Panc1 (cell line): Measurements from ENCODE around the gene CAPZA2. TPM values are rescaled to one million over a fixed set of nuclear protein-coding genes. Genes with fewer than 3 reads are reported as not detected.

Experiments
- ATAC-seq: fragments of 200-7000 bp; cut with Tn5 transposase; 2 replicates; pipeline ENCODE4 v1.9.1; 2020; ENCODE audit warnings: mild to moderate bottlenecking, moderate library complexity
- BruUV-seq: library from RNA; stranded (reverse); fragments of 400-500 nt; replicated peaks from 2 replicates; lab custom pipeline; 2021; lab: Mats Ljungman, UMichigan
- CTCF ChIA-PET: fragments of 300-600 bp; sonication (Branson Sonifier 250); formaldehyde crosslinking; loops from one replicate; lab custom pipeline; 2022; ENCODE audit warnings: antibody characterized with exemption; lab: Charles Lee
- POLR2A ChIA-PET: fragments of 300-600 bp; sonication (Branson Sonifier 250); formaldehyde crosslinking; loops from one replicate; lab custom pipeline; 2022; ENCODE audit warnings: antibody characterized with exemption; lab: Charles Lee
- DNase-seq: peaks from one replicate; pipeline ENCODE4 v3.0.0-alpha.2; 2010; ENCODE audit warnings: low read depth, low spot score
- H3K27ac ChIP-seq: 2 replicates; pipeline ENCODE4 v1.5.1; 2011; ENCODE audit warnings: mild to moderate bottlenecking, low read length, inconsistent platforms
- H3K27me3 ChIP-seq: fragments of 200-500 bp; sonication (Bioruptor generic); 2 replicates; pipeline ENCODE4 v1.6.0; 2014; ENCODE audit warnings: low read length, inconsistent platforms; ENCODE audit not compliant: control insufficient read depth, insufficient read depth
- H3K36me3 ChIP-seq: fragments of 200-500 bp; sonication (Bioruptor generic); 2 replicates; pipeline ENCODE4 v1.5.1; 2014; ENCODE audit warnings: inconsistent platforms, mild to moderate bottlenecking, low read length, moderate library complexity; ENCODE audit not compliant: control insufficient read depth, insufficient read depth
- H3K4me1 ChIP-seq: 2 replicates; pipeline ENCODE4 v1.5.1; 2011; ENCODE audit warnings: inconsistent platforms, mild to moderate bottlenecking, low read length, moderate library complexity; ENCODE audit not compliant: control insufficient read depth, insufficient read depth
- H3K4me3 ChIP-seq, 2 experiments: 2 replicates each; pipeline ENCODE4 v1.5.1; 2011 to 2012; ENCODE audit warnings: low read depth in 2 of 2, low read length in 2 of 2, mild to moderate bottlenecking in 2 of 2, inconsistent platforms in 1 of 2, moderate library complexity in 1 of 2
- H3K9me3 ChIP-seq: fragments of 200-500 bp; sonication (Bioruptor generic); 2 replicates; pipeline ENCODE4 v1.5.1; 2014; ENCODE audit warnings: low read depth, mild to moderate bottlenecking, inconsistent platforms, low read length, moderate library complexity; ENCODE audit not compliant: control insufficient read depth, insufficient read depth
- CTCF ChIP-seq: fragments of 450-650 bp; IDR thresholded peaks from 2 replicates; pipeline ENCODE4 v1.5.1; 2017; ENCODE audit warnings: mild to moderate bottlenecking
- POLR2AphosphoS5 ChIP-seq: IDR thresholded peaks from 2 replicates; pipeline ENCODE4 v1.6.1; 2012; ENCODE audit warnings: mild to moderate bottlenecking, low read depth, low read length, moderate library complexity
- SIN3A ChIP-seq: IDR thresholded peaks from 2 replicates; pipeline ENCODE4 v1.6.1; 2012; ENCODE audit warnings: low read depth, mild to moderate bottlenecking, low read length, moderate library complexity, borderline replicate concordance; ENCODE audit not compliant: insufficient read depth
- TCF7L2 ChIP-seq: IDR thresholded peaks from 2 replicates; pipeline ENCODE4 v1.6.1; 2011; ENCODE audit warnings: mild to moderate bottlenecking, low read depth, low read length, inconsistent platforms
- in situ Hi-C: cut with HindIII; loops from 2 replicates; pipeline ENCODE4 v1.10.0; 2016; ENCODE audit warnings: low sequenced_read_pairs, low pct_unique_long_range_greater_than_20kb
- intact Hi-C: fragments of 100-400 bp; cut with micrococcal nuclease; formaldehyde crosslinking; loops from one replicate; pipeline ENCODE4 v1.10.0; 2022; ENCODE audit not compliant: unreplicated experiment
- total RNA-seq: library from RNA; stranded (reverse); gene quantifications from one replicate; pipeline ENCODE4 v1.2.1, GENCODE V29; 2021; ENCODE audit not compliant: unreplicated experiment
- TF ChIP-seq, protein P1 (sequence below), 2 experiments: IDR thresholded peaks; 2 replicates each; pipeline ENCODE4 v1.6.1; 2011 to 2012; ENCODE audit warnings: low read depth in 2 of 2, control low read depth in 1 of 2, low read length in 1 of 2, mild to moderate bottlenecking in 1 of 2, moderate library complexity in 1 of 2; ENCODE audit not compliant: insufficient read depth in 1 of 2

Gene CAPZA2
- total RNA-seq, 1 experiment from 2014 or later, result 195 TPM

DNA sequence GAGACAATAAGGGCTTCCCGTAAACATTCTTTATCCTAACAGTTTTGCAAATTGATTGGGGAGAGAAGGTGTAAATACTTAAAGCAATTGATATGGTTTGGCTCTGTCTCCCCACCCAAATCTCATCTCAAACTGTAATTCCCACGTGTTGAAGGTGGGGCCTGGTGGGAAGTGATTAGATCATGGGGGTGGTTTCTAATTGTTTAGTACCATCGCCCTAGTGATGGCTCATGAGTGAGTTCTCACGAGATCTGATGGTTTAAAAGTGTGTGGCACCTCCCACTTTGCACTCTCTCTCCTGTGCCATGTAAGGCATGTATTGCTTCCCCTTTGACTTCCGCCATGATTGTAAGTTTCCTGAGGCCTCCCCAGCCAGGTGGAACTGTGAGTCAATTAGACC lies 22.1 kb upstream of the CAPZA2 start:
- DNase-seq (no peak), ATAC-seq (no peak)
- POLR2A ChIA-PET, result no interaction called here
- in situ Hi-C loops (no loop called here), intact Hi-C loops (no loop called here)
- Histone ChIP-seq H3K4me1 (no peaks in the 10 kb centered on the region), H3K9me3 (no peaks in the 10 kb centered on the region), H3K27me3 (no peaks in the 10 kb centered on the region; the same call in 1 of the 2 replicates), H3K36me3 (no peaks in the 10 kb centered on the region), H3K27ac (no peak overlapping the region), H3K4me3 (no peak overlapping the region)
- TF ChIP-seq SIN3A (no peak), TCF7L2 (no peak), CTCF (no peak), POLR2AphosphoS5 (no peak)
- TF ChIP-seq, protein P1, sequence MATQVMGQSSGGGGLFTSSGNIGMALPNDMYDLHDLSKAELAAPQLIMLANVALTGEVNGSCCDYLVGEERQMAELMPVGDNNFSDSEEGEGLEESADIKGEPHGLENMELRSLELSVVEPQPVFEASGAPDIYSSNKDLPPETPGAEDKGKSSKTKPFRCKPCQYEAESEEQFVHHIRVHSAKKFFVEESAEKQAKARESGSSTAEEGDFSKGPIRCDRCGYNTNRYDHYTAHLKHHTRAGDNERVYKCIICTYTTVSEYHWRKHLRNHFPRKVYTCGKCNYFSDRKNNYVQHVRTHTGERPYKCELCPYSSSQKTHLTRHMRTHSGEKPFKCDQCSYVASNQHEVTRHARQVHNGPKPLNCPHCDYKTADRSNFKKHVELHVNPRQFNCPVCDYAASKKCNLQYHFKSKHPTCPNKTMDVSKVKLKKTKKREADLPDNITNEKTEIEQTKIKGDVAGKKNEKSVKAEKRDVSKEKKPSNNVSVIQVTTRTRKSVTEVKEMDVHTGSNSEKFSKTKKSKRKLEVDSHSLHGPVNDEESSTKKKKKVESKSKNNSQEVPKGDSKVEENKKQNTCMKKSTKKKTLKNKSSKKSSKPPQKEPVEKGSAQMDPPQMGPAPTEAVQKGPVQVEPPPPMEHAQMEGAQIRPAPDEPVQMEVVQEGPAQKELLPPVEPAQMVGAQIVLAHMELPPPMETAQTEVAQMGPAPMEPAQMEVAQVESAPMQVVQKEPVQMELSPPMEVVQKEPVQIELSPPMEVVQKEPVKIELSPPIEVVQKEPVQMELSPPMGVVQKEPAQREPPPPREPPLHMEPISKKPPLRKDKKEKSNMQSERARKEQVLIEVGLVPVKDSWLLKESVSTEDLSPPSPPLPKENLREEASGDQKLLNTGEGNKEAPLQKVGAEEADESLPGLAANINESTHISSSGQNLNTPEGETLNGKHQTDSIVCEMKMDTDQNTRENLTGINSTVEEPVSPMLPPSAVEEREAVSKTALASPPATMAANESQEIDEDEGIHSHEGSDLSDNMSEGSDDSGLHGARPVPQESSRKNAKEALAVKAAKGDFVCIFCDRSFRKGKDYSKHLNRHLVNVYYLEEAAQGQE (IDR thresholded peaks at IDR 0.05; ENCODE audit: insufficient read depth in 1 of 2, low read depth in 2 of 2, low read length in 1 of 2), result no peak
- CTCF ChIA-PET, result no interaction called here
- BruUV-seq, result no TSS peak

DNA sequence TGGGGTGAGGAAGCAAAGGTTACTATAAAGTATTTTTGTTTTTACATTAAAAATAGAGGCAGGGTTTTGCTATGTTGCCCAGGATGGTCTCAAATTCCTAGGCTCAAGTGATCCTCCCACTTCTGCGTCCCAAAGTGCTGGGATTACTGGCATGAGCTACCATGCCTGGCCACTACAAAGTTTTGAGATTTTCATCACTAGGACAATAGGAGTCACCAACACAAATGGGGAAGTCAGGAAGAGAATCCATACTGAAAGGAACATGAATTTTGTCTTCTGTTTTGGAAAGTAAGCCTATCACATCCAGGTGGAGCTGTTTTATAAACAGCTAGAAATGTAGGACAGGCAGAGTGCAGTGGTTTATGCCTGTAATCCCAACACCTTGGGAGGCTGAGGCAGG lies 20.0 kb upstream of the CAPZA2 start:
- no peak overlapping the region for H3K4me3 ChIP-seq
- H3K4me1 ChIP-seq, result no peaks in the 10 kb centered on the region
- H3K27me3 ChIP-seq, result no peaks in the 10 kb centered on the region; the same call in 1 of the 2 replicates
- no peak overlapping the region for H3K27ac ChIP-seq
- in situ Hi-C loops, result no loop called here
- POLR2A ChIA-PET, result no interaction called here
- CTCF ChIA-PET, result no interaction called here
- H3K36me3 ChIP-seq, result no peaks in the 10 kb centered on the region
- DNase-seq (no peak), ATAC-seq (no peak)
- no TSS peak for BruUV-seq
- TF ChIP-seq SIN3A (no peak), CTCF (no peak; the same call in 1 of the 2 replicates), POLR2AphosphoS5 (no peak), TCF7L2 (no peak)
- TF ChIP-seq, protein P1 (IDR thresholded peaks at IDR 0.05; ENCODE audit: insufficient read depth in 1 of 2, low read depth in 2 of 2, low read length in 1 of 2), result no peak
- H3K9me3 ChIP-seq, result no peaks in the 10 kb centered on the region
- intact Hi-C loops, result no loop called here
